HepG2 (cell line): ENCODE measurements around the gene USP24. TPM values are rescaled to one million over a fixed set of nuclear protein-coding genes. Genes with fewer than 3 reads are reported as not detected.

Source experiments
- BRCA1 ChIP-seq: sonication (generic); formaldehyde crosslinking; IDR thresholded peaks from 2 replicates; pipeline ENCODE4 v1.4.0; 2020; ENCODE audit warnings: missing genetic modification reagents
- ELF1 ChIP-seq: sonication (generic); formaldehyde crosslinking; IDR thresholded peaks from 2 replicates; pipeline ENCODE4 v1.4.0; 2020; ENCODE audit warnings: missing genetic modification reagents
- JUN ChIP-seq: sonication (generic); formaldehyde crosslinking; IDR thresholded peaks from 2 replicates; pipeline ENCODE4 v1.4.0; 2020; ENCODE audit warnings: mild to moderate bottlenecking, missing genetic modification reagents
- NFKBIZ ChIP-seq: IDR thresholded peaks from 2 replicates; pipeline ENCODE4 v1.6.1; 2018; ENCODE audit warnings: missing genetic modification reagents, missing compliant biosample characterization
- SRSF4 ChIP-seq: fragments of 200-400 bp; formaldehyde crosslinking; IDR thresholded peaks from one replicate; pipeline ENCODE4 v1.6.1; 2018; ENCODE audit warnings: mild to moderate bottlenecking, low read depth, low read length, moderate library complexity; ENCODE audit not compliant: poor library complexity, severe bottlenecking
- SSRP1 ChIP-seq: IDR thresholded peaks from 2 replicates; pipeline ENCODE4 v1.6.1; 2016; ENCODE audit warnings: control low read depth
- polyA plus RNA-seq, 8 experiments: library from polyadenylated mRNA; depleted of rRNA in 3 of 8; stranded (reverse) in 7 of 8; unstranded in 1 of 8; fragments of >200 nt; fragmentation: Illumina TruSeq in 4 of 8; extraction: Trizol in 4 of 8; gene quantifications; 2 replicates each; pipeline versions ENCODE4 v1.2.1 to v1.2.3, GENCODE V29; 2011 to 2016; ENCODE audit warnings: low read depth in 4 of 8, missing spikeins in 1 of 8, mixed read lengths in 1 of 8; ENCODE audit not compliant: insufficient read depth in 1 of 8
- total RNA-seq, 5 experiments: library from RNA; depleted of rRNA; stranded (reverse); fragments of >200 nt; fragmentation: Illumina TruSeq; extraction: Trizol; gene quantifications; 2 replicates each; pipeline ENCODE4 v1.2.3, GENCODE V29; 2016; ENCODE audit warnings: low read depth in 1 of 5
- TF ChIP-seq, protein P1 (sequence below): sonication (generic); formaldehyde crosslinking; IDR thresholded peaks from 2 replicates; pipeline ENCODE4 v1.4.0; 2020; ENCODE audit warnings: mild to moderate bottlenecking, missing genetic modification reagents
- TF ChIP-seq, protein P2 (sequence below): sonication (generic); formaldehyde crosslinking; IDR thresholded peaks from 2 replicates; pipeline ENCODE4 v1.4.0; 2020; ENCODE audit warnings: mild to moderate bottlenecking, low read depth, missing genetic modification reagents
- TF ChIP-seq, protein P3 (sequence below): sonication (generic); formaldehyde crosslinking; IDR thresholded peaks from 2 replicates; pipeline ENCODE4 v1.5.0; 2020; ENCODE audit warnings: missing genetic modification reagents
- TF ChIP-seq, protein P4 (sequence below): sonication (generic); formaldehyde crosslinking; IDR thresholded peaks from 2 replicates; pipeline ENCODE4 v1.4.0; 2020; ENCODE audit warnings: missing genetic modification reagents
- TF ChIP-seq, protein P5 (sequence below): sonication (generic); formaldehyde crosslinking; IDR thresholded peaks from 2 replicates; pipeline ENCODE4 v1.5.0; 2020; ENCODE audit warnings: mild to moderate bottlenecking, missing genetic modification reagents
- TF ChIP-seq, protein P6 (sequence below): sonication (generic); formaldehyde crosslinking; IDR thresholded peaks from 2 replicates; pipeline ENCODE4 v1.9.0; 2021; ENCODE audit warnings: missing genetic modification reagents, borderline replicate concordance

The USP24 gene
- total and polyA plus RNA-seq, 2 of the 13 experiments (the other 11 are each of a cell fraction or from before 2014, with no cell fraction given) = 18.8 to 47.6 TPM

DNA sequence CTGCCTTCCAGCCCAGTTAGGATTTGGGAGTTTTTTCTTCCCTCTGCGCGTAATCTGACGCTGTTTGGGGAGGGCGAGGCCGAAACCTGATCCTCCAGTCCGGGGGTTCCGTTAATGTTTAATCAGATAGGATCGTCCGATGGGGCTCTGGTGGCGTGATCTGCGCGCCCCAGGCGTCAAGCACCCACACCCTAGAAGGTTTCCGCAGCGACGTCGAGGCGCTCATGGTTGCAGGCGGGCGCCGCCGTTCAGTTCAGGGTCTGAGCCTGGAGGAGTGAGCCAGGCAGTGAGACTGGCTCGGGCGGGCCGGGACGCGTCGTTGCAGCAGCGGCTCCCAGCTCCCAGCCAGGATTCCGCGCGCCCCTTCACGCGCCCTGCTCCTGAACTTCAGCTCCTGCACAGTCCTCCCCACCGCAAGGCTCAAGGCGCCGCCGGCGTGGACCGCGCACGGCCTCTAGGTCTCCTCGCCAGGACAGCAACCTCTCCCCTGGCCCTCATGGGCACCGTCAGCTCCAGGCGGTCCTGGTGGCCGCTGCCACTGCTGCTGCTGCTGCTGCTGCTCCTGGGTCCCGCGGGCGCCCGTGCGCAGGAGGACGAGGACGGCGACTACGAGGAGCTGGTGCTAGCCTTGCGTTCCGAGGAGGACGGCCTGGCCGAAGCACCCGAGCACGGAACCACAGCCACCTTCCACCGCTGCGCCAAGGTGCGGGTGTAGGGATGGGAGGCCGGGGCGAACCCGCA, 175.7 kb downstream of the USP24 start, which contains the start of gene PCSK9 (continued):
- TF ChIP-seq, protein P1, sequence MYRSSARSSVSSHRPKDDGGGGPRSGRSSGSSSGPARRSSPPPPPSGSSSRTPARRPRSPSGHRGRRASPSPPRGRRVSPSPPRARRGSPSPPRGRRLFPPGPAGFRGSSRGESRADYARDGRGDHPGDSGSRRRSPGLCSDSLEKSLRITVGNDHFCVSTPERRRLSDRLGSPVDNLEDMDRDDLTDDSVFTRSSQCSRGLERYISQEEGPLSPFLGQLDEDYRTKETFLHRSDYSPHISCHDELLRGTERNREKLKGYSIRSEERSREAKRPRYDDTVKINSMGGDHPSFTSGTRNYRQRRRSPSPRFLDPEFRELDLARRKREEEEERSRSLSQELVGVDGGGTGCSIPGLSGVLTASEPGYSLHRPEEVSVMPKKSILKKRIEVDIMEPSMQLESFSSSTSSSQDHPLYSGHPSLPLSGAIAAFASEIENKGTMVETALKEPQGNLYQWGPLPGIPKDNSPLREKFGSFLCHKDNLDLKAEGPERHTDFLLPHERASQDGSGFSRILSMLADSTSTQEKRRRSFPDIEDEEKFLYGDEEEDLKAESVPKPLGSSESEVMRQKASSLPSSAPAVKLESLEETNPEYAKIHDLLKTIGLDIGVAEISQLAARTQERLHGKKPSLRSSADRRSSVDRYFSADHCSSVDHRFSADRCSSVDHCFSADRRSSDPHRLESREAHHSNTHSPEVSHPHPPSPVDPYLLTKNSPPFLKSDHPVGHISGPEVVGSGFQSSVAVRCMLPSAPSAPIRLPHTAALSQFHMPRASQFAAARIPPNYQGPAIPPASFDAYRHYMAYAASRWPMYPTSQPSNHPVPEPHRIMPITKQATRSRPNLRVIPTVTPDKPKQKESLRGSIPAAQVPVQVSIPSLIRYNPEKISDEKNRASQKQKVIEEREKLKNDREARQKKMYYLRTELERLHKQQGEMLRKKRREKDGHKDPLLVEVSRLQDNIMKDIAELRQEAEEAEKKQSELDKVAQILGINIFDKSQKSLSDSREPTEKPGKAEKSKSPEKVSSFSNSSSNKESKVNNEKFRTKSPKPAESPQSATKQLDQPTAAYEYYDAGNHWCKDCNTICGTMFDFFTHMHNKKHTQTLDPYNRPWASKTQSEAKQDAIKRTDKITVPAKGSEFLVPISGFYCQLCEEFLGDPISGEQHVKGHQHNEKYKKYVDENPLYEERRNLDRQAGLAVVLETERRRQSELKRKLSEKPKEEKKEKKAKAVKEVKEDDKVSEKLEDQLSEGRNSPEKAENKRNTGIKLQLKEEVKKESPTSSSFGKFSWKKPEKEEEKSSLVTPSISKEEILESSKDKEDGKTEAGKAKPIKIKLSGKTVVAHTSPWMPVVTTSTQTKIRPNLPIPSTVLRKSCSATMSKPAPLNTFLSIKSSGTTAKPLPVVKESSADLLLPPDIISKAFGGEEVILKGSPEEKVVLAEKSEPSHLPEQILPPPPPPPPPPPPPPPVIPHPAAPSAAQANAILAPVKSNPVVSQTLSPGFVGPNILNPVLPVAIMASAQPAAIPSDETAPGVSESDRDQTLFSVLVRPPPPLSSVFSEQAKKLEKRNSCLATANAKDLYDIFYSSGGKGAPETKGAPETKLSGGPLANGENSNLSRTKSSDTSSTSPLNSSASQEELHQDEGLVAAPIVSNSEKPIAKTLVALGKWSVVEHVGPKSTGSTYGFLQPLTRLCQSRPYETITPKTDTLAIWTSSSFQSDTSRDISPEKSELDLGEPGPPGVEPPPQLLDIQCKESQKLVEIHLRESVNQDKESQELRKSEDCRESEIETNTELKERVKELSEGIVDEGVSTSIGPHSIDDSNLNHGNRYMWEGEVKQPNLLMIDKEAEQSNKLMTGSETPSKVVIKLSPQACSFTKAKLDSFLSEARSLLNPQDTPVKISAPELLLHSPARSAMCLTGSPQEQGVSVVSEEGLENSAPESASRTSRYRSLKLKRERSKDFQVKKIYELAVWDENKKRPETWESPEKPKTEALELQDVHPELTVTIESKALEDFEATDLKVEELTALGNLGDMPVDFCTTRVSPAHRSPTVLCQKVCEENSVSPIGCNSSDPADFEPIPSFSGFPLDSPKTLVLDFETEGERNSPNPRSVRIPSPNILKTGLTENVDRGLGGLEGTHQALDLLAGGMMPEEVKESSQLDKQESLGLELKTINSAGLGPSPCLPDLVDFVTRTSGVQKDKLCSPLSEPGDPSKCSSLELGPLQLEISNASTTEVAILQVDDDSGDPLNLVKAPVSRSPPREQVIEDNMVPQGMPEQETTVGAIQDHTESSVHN (CRISPR knock-in tag) = no peak
- TF ChIP-seq, protein P2, sequence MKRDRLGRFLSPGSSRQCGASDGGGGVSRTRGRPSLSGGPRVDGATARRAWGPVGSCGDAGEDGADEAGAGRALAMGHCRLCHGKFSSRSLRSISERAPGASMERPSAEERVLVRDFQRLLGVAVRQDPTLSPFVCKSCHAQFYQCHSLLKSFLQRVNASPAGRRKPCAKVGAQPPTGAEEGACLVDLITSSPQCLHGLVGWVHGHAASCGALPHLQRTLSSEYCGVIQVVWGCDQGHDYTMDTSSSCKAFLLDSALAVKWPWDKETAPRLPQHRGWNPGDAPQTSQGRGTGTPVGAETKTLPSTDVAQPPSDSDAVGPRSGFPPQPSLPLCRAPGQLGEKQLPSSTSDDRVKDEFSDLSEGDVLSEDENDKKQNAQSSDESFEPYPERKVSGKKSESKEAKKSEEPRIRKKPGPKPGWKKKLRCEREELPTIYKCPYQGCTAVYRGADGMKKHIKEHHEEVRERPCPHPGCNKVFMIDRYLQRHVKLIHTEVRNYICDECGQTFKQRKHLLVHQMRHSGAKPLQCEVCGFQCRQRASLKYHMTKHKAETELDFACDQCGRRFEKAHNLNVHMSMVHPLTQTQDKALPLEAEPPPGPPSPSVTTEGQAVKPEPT = no peak; the same call in 1 of the 2 replicates
- TF ChIP-seq NFKBIZ (CRISPR knock-in tag) (no peak), ELF1 (CRISPR knock-in tag) (0 out of 2 replicates have a peak, but pooled peaks have one; percentile 13), BRCA1 (CRISPR knock-in tag) (0 out of 2 replicates have a peak, but pooled peaks have one; percentile 26), SRSF4 (no peak), JUN (CRISPR knock-in tag) (peak; percentile 56; the same call in 1 of the 2 replicates), SSRP1 (CRISPR knock-in tag) (no peak)
- TF ChIP-seq, protein P3, sequence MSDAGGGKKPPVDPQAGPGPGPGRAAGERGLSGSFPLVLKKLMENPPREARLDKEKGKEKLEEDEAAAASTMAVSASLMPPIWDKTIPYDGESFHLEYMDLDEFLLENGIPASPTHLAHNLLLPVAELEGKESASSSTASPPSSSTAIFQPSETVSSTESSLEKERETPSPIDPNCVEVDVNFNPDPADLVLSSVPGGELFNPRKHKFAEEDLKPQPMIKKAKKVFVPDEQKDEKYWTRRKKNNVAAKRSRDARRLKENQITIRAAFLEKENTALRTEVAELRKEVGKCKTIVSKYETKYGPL (CRISPR knock-in tag) = no peak
- TF ChIP-seq, protein P4, sequence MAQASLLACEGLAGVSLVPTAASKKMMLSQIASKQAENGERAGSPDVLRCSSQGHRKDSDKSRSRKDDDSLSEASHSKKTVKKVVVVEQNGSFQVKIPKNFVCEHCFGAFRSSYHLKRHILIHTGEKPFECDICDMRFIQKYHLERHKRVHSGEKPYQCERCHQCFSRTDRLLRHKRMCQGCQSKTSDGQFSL (CRISPR knock-in tag) = no peak
- TF ChIP-seq, protein P5, sequence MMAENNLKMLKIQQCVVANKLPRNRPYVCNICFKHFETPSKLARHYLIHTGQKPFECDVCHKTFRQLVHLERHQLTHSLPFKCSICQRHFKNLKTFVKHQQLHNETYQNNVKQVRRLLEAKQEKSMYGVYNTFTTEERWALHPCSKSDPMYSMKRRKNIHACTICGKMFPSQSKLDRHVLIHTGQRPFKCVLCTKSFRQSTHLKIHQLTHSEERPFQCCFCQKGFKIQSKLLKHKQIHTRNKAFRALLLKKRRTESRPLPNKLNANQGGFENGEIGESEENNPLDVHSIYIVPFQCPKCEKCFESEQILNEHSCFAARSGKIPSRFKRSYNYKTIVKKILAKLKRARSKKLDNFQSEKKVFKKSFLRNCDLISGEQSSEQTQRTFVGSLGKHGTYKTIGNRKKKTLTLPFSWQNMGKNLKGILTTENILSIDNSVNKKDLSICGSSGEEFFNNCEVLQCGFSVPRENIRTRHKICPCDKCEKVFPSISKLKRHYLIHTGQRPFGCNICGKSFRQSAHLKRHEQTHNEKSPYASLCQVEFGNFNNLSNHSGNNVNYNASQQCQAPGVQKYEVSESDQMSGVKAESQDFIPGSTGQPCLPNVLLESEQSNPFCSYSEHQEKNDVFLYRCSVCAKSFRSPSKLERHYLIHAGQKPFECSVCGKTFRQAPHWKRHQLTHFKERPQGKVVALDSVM (CRISPR knock-in tag) = peak; percentile 59; the same call in 1 of the 2 replicates
- TF ChIP-seq, protein P6, sequence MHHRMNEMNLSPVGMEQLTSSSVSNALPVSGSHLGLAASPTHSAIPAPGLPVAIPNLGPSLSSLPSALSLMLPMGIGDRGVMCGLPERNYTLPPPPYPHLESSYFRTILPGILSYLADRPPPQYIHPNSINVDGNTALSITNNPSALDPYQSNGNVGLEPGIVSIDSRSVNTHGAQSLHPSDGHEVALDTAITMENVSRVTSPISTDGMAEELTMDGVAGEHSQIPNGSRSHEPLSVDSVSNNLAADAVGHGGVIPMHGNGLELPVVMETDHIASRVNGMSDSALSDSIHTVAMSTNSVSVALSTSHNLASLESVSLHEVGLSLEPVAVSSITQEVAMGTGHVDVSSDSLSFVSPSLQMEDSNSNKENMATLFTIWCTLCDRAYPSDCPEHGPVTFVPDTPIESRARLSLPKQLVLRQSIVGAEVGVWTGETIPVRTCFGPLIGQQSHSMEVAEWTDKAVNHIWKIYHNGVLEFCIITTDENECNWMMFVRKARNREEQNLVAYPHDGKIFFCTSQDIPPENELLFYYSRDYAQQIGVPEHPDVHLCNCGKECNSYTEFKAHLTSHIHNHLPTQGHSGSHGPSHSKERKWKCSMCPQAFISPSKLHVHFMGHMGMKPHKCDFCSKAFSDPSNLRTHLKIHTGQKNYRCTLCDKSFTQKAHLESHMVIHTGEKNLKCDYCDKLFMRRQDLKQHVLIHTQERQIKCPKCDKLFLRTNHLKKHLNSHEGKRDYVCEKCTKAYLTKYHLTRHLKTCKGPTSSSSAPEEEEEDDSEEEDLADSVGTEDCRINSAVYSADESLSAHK (CRISPR knock-in tag) = 0 out of 2 replicates have a peak, but pooled peaks have one; percentile 70
